IMR-90 (cell line): Measurements from ENCODE around the gene GPR107. TPM values are rescaled to one million over a fixed set of nuclear protein-coding genes. Genes with fewer than 3 reads are reported as not detected.

Source experiments
- ATAC-seq: fragments of 200-7000 bp; cut with Tn5 transposase; 2 replicates; pipeline ENCODE4 v1.9.1; 2020; ENCODE audit warnings: low read depth, mild to moderate bottlenecking, moderate library complexity
- BruUV-seq: library from RNA; stranded (reverse); fragments of 400-500 nt; replicated peaks from 2 replicates; lab custom pipeline; 2021; lab: Mats Ljungman, UMichigan
- CTCF ChIA-PET: fragments of 300-600 bp; formaldehyde crosslinking; extraction: SDS; loops from one replicate; lab custom pipeline; 2021; ENCODE audit warnings: antibody characterized with exemption; lab: Yijun Ruan, JAX
- POLR2A ChIA-PET: fragments of 300-600 bp; sonication (Branson Sonifier 250); formaldehyde crosslinking; loops from one replicate; lab custom pipeline; 2022; ENCODE audit warnings: antibody characterized with exemption; ENCODE audit not compliant: unreplicated experiment; lab: Charles Lee
- DNase-seq: peaks from one replicate; pipeline ENCODE4 v3.0.0; 2013
- H2AFZ ChIP-seq: replicated peaks from 2 replicates; pipeline ENCODE3; 2013; ENCODE audit warnings: low read length, mild to moderate bottlenecking; ENCODE audit not compliant: poor library complexity
- H2AK5ac ChIP-seq: 2 replicates; pipeline ENCODE4 v1.6.1; 2013; ENCODE audit warnings: low read depth, low read length, inconsistent platforms
- H2AK9ac ChIP-seq: replicated peaks from 2 replicates; pipeline ENCODE3; 2013; ENCODE audit warnings: mild to moderate bottlenecking, low read depth, low read length, moderate library complexity; ENCODE audit not compliant: poor library complexity
- H2BK120ac ChIP-seq: 2 replicates; pipeline ENCODE4 v1.6.1; 2013; ENCODE audit warnings: low read depth, low read length, inconsistent platforms
- H2BK15ac ChIP-seq: 3 replicates; pipeline ENCODE4 v1.6.1; 2013; ENCODE audit warnings: low read depth, low read length, inconsistent platforms
- H2BK20ac ChIP-seq: 2 replicates; pipeline ENCODE4 v1.6.1; 2013; ENCODE audit warnings: low read depth, mild to moderate bottlenecking, inconsistent platforms, low read length, moderate library complexity
- H2BK5ac ChIP-seq: 2 replicates; pipeline ENCODE4 v1.6.1; 2013; ENCODE audit warnings: mild to moderate bottlenecking, low read depth, low read length, inconsistent platforms; ENCODE audit not compliant: poor library complexity, severe bottlenecking
- H3K14ac ChIP-seq: replicated peaks from 2 replicates; pipeline ENCODE4 v1.6.1; 2013; ENCODE audit warnings: low read depth, low read length, inconsistent platforms
- H3K18ac ChIP-seq: 2 replicates; pipeline ENCODE4 v1.6.1; 2013; ENCODE audit warnings: low read depth, low read length, control low read depth
- H3K23ac ChIP-seq: 2 replicates; pipeline ENCODE4 v1.6.1; 2013; ENCODE audit warnings: low read depth, low read length, inconsistent platforms
- H3K27ac ChIP-seq: 2 replicates; pipeline ENCODE4 v1.5.1; 2013; ENCODE audit warnings: mild to moderate bottlenecking, control low read depth, low read length; ENCODE audit not compliant: insufficient read depth
- H3K27me3 ChIP-seq: 2 replicates; pipeline ENCODE4 v1.6.1; 2013; ENCODE audit warnings: low read length; ENCODE audit not compliant: control insufficient read depth, insufficient read depth
- H3K36me3 ChIP-seq: 2 replicates; pipeline ENCODE4 v1.6.1; 2013; ENCODE audit warnings: low read length, mixed read lengths; ENCODE audit not compliant: control insufficient read depth, insufficient read depth
- H3K4ac ChIP-seq: 2 replicates; pipeline ENCODE4 v1.6.1; 2013; ENCODE audit warnings: low read depth, low read length, inconsistent platforms
- H3K4me1 ChIP-seq: 2 replicates; pipeline ENCODE4 v1.6.1; 2013; ENCODE audit warnings: low read length, mixed read lengths; ENCODE audit not compliant: control insufficient read depth, insufficient read depth
- H3K4me2 ChIP-seq: 2 replicates; pipeline ENCODE4 v1.6.1; 2013; ENCODE audit warnings: low read depth, mild to moderate bottlenecking, control low read depth, low read length, moderate library complexity
- H3K4me3 ChIP-seq: 2 replicates; pipeline ENCODE4 v1.5.1; 2013; ENCODE audit warnings: low read depth, mild to moderate bottlenecking, control low read depth, low read length, moderate library complexity; ENCODE audit not compliant: insufficient read depth
- H3K56ac ChIP-seq: 2 replicates; pipeline ENCODE4 v1.6.1; 2013; ENCODE audit warnings: low read length, inconsistent platforms; ENCODE audit not compliant: insufficient read depth; ENCODE audit errors: extremely low read depth
- H3K79me1 ChIP-seq, 2 experiments: 2 replicates each; pipeline ENCODE4 v1.6.1; 2013; ENCODE audit warnings: low read length in 2 of 2, inconsistent platforms in 1 of 2, low read depth in 1 of 2
- H3K9ac ChIP-seq: 2 replicates; pipeline ENCODE4 v1.6.1; 2013; ENCODE audit warnings: low read depth, low read length, control low read depth
- H3K9me1 ChIP-seq: 2 replicates; pipeline ENCODE4 v1.6.1; 2013; ENCODE audit warnings: low read length, inconsistent platforms; ENCODE audit not compliant: insufficient read depth
- H3K9me3 ChIP-seq: 2 replicates; pipeline ENCODE4 v1.6.1; 2013; ENCODE audit warnings: low read length; ENCODE audit not compliant: control insufficient read depth, insufficient read depth
- H4K20me1 ChIP-seq: 2 replicates; pipeline ENCODE4 v1.6.1; 2013; ENCODE audit warnings: low read length, inconsistent platforms; ENCODE audit not compliant: insufficient read depth
- H4K5ac ChIP-seq: 2 replicates; pipeline ENCODE4 v1.6.1; 2013; ENCODE audit warnings: mild to moderate bottlenecking, low read depth, low read length, control low read depth
- H4K8ac ChIP-seq, 2 experiments: 2 replicates each; pipeline ENCODE4 v1.6.1; 2013; ENCODE audit warnings: low read depth in 2 of 2, low read length in 2 of 2, control low read depth in 1 of 2, inconsistent platforms in 1 of 2
- H4K91ac ChIP-seq: 2 replicates; pipeline ENCODE4 v1.6.1; 2013; ENCODE audit warnings: low read depth, low read length, inconsistent platforms; ENCODE audit not compliant: insufficient read depth
- BHLHE40 ChIP-seq: fragments of 150-350 bp; IDR thresholded peaks from 2 replicates; pipeline ENCODE4 v1.6.1; 2016; ENCODE audit warnings: mild to moderate bottlenecking, low read depth, low read length
- CEBPB ChIP-seq: IDR thresholded peaks from 2 replicates; pipeline ENCODE4 v1.6.1; 2012; ENCODE audit warnings: low read depth, low read length, improper control_type of control experiment
- CHD1 ChIP-seq: IDR thresholded peaks from 2 replicates; pipeline ENCODE4 v1.6.1; 2012; ENCODE audit warnings: low read depth, low read length, improper control_type of control experiment
- CTCF ChIP-seq: conservative IDR thresholded peaks from 2 replicates; pipeline ENCODE4 v1.5.1; 2012; ENCODE audit warnings: mild to moderate bottlenecking, low read depth, low read length, improper control_type of control experiment
- ELK1 ChIP-seq: fragments of 150-350 bp; IDR thresholded peaks from 2 replicates; pipeline ENCODE4 v1.6.1; 2016; ENCODE audit warnings: low read depth, mild to moderate bottlenecking, low read length, moderate library complexity, borderline replicate concordance
- FOS ChIP-seq: fragments of 150-350 bp; IDR thresholded peaks from 2 replicates; pipeline ENCODE4 v1.6.1; 2016; ENCODE audit warnings: low read depth, low read length
- MAFK ChIP-seq: IDR thresholded peaks from 2 replicates; pipeline ENCODE4 v1.6.1; 2012; ENCODE audit warnings: low read depth, low read length, improper control_type of control experiment
- MAZ ChIP-seq: IDR thresholded peaks from 2 replicates; pipeline ENCODE4 v1.6.1; 2012; ENCODE audit warnings: low read depth, mild to moderate bottlenecking, low read length, improper control_type of control experiment, moderate library complexity, borderline replicate concordance
- MXI1 ChIP-seq: IDR thresholded peaks from 2 replicates; pipeline ENCODE4 v1.6.1; 2012; ENCODE audit warnings: low read depth, mild to moderate bottlenecking, low read length, moderate library complexity, borderline replicate concordance
- NFE2L2 ChIP-seq: fragments of 150-350 bp; IDR thresholded peaks from 2 replicates; pipeline ENCODE4 v1.6.1; 2016; ENCODE audit warnings: low read depth, mild to moderate bottlenecking, low read length
- POLR2A ChIP-seq: IDR thresholded peaks from 2 replicates; pipeline ENCODE4 v1.6.1; 2012; ENCODE audit warnings: mild to moderate bottlenecking, low read depth, low read length
- RAD21 ChIP-seq: IDR thresholded peaks from 2 replicates; pipeline ENCODE4 v1.6.1; 2012; ENCODE audit warnings: low read length, improper control_type of control experiment
- RCOR1 ChIP-seq: IDR thresholded peaks from 2 replicates; pipeline ENCODE4 v1.6.1; 2012; ENCODE audit warnings: mild to moderate bottlenecking, low read length, improper control_type of control experiment; ENCODE audit not compliant: insufficient replicate concordance
- RFX5 ChIP-seq: IDR thresholded peaks from 2 replicates; pipeline ENCODE4 v1.8.0; 2012; ENCODE audit warnings: low read depth, mild to moderate bottlenecking, low read length, moderate library complexity
- SMC3 ChIP-seq: fragments of 150-350 bp; IDR thresholded peaks from 2 replicates; pipeline ENCODE4 v1.6.1; 2016; ENCODE audit warnings: low read depth, mild to moderate bottlenecking, antibody characterized with exemption, low read length, moderate library complexity
- USF2 ChIP-seq: fragments of 150-350 bp; IDR thresholded peaks from 2 replicates; pipeline ENCODE4 v1.6.1; 2017; ENCODE audit warnings: mild to moderate bottlenecking, antibody characterized with exemption, low read length, low read depth
- WGBS, 2 experiments: methylation state at CpG; one replicate each; pipeline versions ENCODE4 v1.1.5 to v1.1.7; 2013; ENCODE audit warnings: missing lambda C conversion rate in 2 of 2; ENCODE audit not compliant: insufficient read length in 1 of 2; ENCODE audit errors: extremely low coverage in 2 of 2; 5-methylcytosine and 5-hydroxymethylcytosine counted together
- dilution Hi-C: fragments of 300-500 bp; cut with HindIII; formaldehyde crosslinking; loops from one replicate; pipeline ENCODE4 v1.14.3; 2018; ENCODE audit warnings: low sequenced_read_pairs; ENCODE audit not compliant: unreplicated experiment
- in situ Hi-C: fragments of 300-500 bp; cut with MboI; formaldehyde crosslinking; loops from 3 replicates; pipeline ENCODE4 v1.14.3; 2019; ENCODE audit warnings: low sequenced_read_pairs, inconsistent platforms, mixed read lengths
- intact Hi-C: fragments of 100-400 bp; cut with micrococcal nuclease; formaldehyde crosslinking; loops from 2 replicates; pipeline ENCODE4 v1.10.0; 2022
- polyA plus RNA-seq, 3 experiments: library from polyadenylated mRNA; depleted of rRNA; stranded (reverse); fragments of >200 nt; gene quantifications; 2 replicates each; pipeline ENCODE4 v1.2.3, GENCODE V29; 2012; ENCODE audit warnings: low replicate concordance in 1 of 3
- total RNA-seq: library from RNA; depleted of rRNA; stranded (reverse); fragments of >200 nt; gene quantifications from 2 replicates; pipeline ENCODE4 v1.2.3, GENCODE V29; 2012

The GPR107 gene
- total and polyA plus RNA-seq, 2 of the 4 experiments (the other 2 are of a cell fraction) = 16.7 to 21.6 TPM

- 90% methylated on average over 3 of the region's 7 CpGs; no CpG with 5 or more reads in 1 of the 2 experiments for WGBS, 2 experiments
- no peak overlapping the region for H3K4me3 ChIP-seq
- H3K9ac ChIP-seq = no peak overlapping the region
- H3K4me2 ChIP-seq = no peak overlapping the region
- no TSS peak for BruUV-seq
- no peak overlapping the region for H2AFZ ChIP-seq
- H2AK5ac ChIP-seq = no peak overlapping the region
- H3K56ac ChIP-seq = no peak overlapping the region
- dilution Hi-C loops = loop anchor here (25.0 kb wide), 1 partner anchor 115 kb away; no protein-coding TSS in a partner anchor
- TF ChIP-seq FOS (no peak), RAD21 (no peak), USF2 (no peak), MAZ (no peak), CEBPB (no peak), MXI1 (no peak), MAFK (no peak), CTCF (no peak), SMC3 (no peak), RFX5 (no peak), BHLHE40 (no peak), POLR2A (no peak), CHD1 (no peak), NFE2L2 (no peak), ELK1 (no peak), RCOR1 (no peak)
- no peaks in the 10 kb centered on the region for H3K27me3 ChIP-seq
- no peak overlapping the region for H3K14ac ChIP-seq
- ChIA-PET CTCF (no interaction called here), POLR2A (no interaction called here)
- no peak overlapping the region for H3K4ac ChIP-seq
- intact Hi-C loops = no loop called here
- H2AK9ac ChIP-seq = no peak overlapping the region
- DNase-seq (no peak), ATAC-seq (no peak)
- no peak overlapping the region for H2BK15ac ChIP-seq
- H4K91ac ChIP-seq = no peak overlapping the region
- peaks cover 25% of the 10 kb centered on the region for H3K36me3 ChIP-seq
- peaks cover 25% of the 10 kb centered on the region for H3K9me1 ChIP-seq
- peaks cover 0 to 41% of the 10 kb centered on the region in 2 experiments; a peak in 2 of 4 replicates for H3K79me1 ChIP-seq
- no peak overlapping the region for H2BK20ac ChIP-seq
- no peak overlapping the region for H3K23ac ChIP-seq
- H3K9me3 ChIP-seq = no peaks in the 10 kb centered on the region
- no peak overlapping the region for H3K18ac ChIP-seq
- in situ Hi-C loops = loop anchor here (25.0 kb wide), 2 partner anchors 115 to 540 kb away; partner anchors contain the start of gene PRDM12
- peaks cover 6% of the 10 kb centered on the region for H4K20me1 ChIP-seq
- H4K8ac ChIP-seq = no peak overlapping the region
- no peak overlapping the region for H4K5ac ChIP-seq
- H3K27ac ChIP-seq = no peak overlapping the region
- H2BK120ac ChIP-seq = no peak overlapping the region
- H3K4me1 ChIP-seq = peaks cover 22% of the 10 kb centered on the region
- no peak overlapping the region for H2BK5ac ChIP-seq
Observed at GRCh38 chr9:130122456-130122855, 68.8 kb downstream of the GPR107 start.
